AG04449 (cell line): ENCODE data around the gene PLXNB1.
A peak's percentile ranks its signal among the peaks of the same experiment; 100 is the strongest.

Experiments used
- CTCF ChIA-PET: fragments of 350-600 bp; formaldehyde crosslinking; extraction: SDS; loops from one replicate; lab custom pipeline; 2021; ENCODE audit warnings: antibody characterized with exemption; lab: Yijun Ruan, JAX
- POLR2A ChIA-PET: fragments of 400-600, 350-600 bp; formaldehyde crosslinking; extraction: SDS; loops from one replicate; lab custom pipeline; 2020; ENCODE audit warnings: antibody characterized with exemption, inconsistent platforms; lab: Yijun Ruan, JAX
- DNase-seq: peaks from one replicate; pipeline ENCODE4 v3.0.0-alpha.2; 2010; ENCODE audit warnings: low read depth, low spot score
- H3K4me3 ChIP-seq: 2 replicates; pipeline ENCODE4 v1.5.1; 2011; ENCODE audit warnings: low read depth, mild to moderate bottlenecking, control low read depth, low read length
- CTCF ChIP-seq: IDR thresholded peaks from one replicate; pipeline ENCODE4 v1.5.1; 2011; ENCODE audit warnings: mild to moderate bottlenecking, moderate library complexity, low read length, control low read depth, inconsistent platforms; ENCODE audit not compliant: insufficient read depth; ENCODE audit errors: missing control alignments

PLXNB1 gene

GRCh38 chr3:48437812-48438211 lies 7.9 kb upstream of the PLXNB1 start:
- ChIA-PET CTCF (interaction anchor here (1.2 to 17.0 kb wide), 12 partner anchors 10 to 245 kb away, joined by 4 to 948 read pairs (median 48); partner anchors contain the start of gene ATRIP), POLR2A (no interaction called here)
- DNase-seq = no peak
- TF ChIP-seq CTCF = no peak
- H3K4me3 ChIP-seq = no peak overlapping the region

GRCh38 chr3:48436855-48437254 lies 7.0 kb upstream of the PLXNB1 start:
- H3K4me3 ChIP-seq = no peak overlapping the region
- ChIA-PET POLR2A (interaction anchor here (1.0 to 1.5 kb wide), 3 partner anchors 10 to 73 kb away, joined by 3 to 10 read pairs (median 7); partner anchors contain the start of gene ATRIP), CTCF (interaction anchor here (0.7 to 17.0 kb wide), 54 partner anchors 11 to 283 kb away, joined by 3 to 948 read pairs (median 8); partner anchors contain the start of genes ATRIP, CDC25A, NCKIPSD and UCN2)
- no peak for TF ChIP-seq CTCF
- DNase-seq = no peak

GRCh38 chr3:48436477-48436787 lies 6.5 kb upstream of the PLXNB1 start:
- no peak overlapping the region for H3K4me3 ChIP-seq
- POLR2A ChIA-PET = interaction anchor here (1.0 to 1.5 kb wide), 3 partner anchors 10 to 73 kb away, joined by 3 to 10 read pairs (median 7); partner anchors contain the start of gene ATRIP
- DNase-seq = no peak
- TF ChIP-seq CTCF = no peak
- CTCF ChIA-PET = interaction anchor here (0.6 to 17.0 kb wide), 82 partner anchors 11 to 303 kb away, joined by 3 to 948 read pairs (median 6); partner anchors contain the start of genes ATRIP, CDC25A, NCKIPSD and PFKFB4

GRCh38 chr3:48435774-48436476 lies 6.0 kb upstream of the PLXNB1 start:
- no peak overlapping the region for H3K4me3 ChIP-seq
- POLR2A ChIA-PET = interaction anchor here (1.0 to 1.5 kb wide), 3 partner anchors 11 to 74 kb away, joined by 3 to 10 read pairs (median 7); partner anchors contain the start of gene ATRIP
- no peak for DNase-seq
- CTCF ChIA-PET = interaction anchor here (0.6 to 17.0 kb wide), 85 partner anchors 10 to 304 kb away, joined by 3 to 948 read pairs (median 5); partner anchors contain the start of genes ATRIP, CDC25A, NCKIPSD and PFKFB4
- peak; percentile 99 for TF ChIP-seq CTCF

GRCh38 chr3:48435223-48435595 lies 5.3 kb upstream of the PLXNB1 start:
- no peak for DNase-seq
- TF ChIP-seq CTCF = no peak
- POLR2A ChIA-PET = no interaction called here
- no peak overlapping the region for H3K4me3 ChIP-seq
- CTCF ChIA-PET = interaction anchor here (0.7 to 17.0 kb wide), 48 partner anchors 9 to 284 kb away, joined by 3 to 948 read pairs (median 10); partner anchors contain the start of genes ATRIP, CDC25A, PFKFB4 and UCN2
